ENCODE data around the gene CENPM.

DNA sequence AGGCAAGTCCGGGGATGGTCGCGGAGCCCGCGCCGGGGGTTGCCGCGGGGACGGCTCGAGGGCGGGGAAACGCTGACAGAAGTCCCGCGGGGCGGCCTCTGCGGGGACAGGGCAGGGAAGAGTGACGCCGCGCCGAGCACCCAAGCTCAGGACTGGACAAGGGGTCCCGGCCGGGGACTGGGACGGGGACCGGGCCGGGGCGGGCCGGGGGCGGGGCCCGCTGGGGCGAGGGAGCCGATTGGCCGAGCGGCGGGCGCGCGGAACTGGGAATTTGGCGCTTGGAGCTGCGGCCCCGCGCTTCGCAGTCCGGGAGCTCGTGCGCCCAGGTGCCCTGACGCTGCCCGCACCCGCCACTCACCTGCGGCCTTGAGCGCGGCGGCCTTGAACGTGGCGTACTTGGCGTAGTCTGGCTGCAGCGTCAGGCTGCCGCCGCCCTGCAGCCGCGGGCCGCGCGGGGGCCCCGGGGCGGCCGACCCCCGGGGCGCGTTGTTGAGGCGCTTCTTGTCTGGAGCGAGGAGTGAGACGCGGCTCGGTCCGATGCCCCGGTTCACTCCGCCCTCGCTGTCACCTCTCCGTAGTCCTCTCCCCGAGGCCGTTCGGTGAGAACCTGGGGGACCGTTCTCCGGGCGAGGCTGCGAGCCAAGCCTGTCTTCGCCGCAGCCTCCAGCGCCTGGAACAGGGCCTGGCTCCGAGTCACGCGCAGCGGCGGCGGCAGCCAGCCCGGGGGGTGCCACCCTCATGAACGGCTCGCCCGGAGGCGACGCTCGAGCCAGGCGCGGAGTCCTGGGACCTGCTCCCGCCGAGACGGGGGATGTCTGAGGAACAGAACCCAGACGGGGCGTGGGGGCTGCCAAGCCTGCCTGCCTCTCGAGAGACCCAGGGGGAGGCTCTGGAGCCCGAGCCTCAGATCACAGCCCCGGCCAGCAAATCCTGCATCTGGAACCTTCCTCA, 36.6 kb downstream of the CENPM start:
- TF ChIP-seq CTCF (IDR thresholded peaks at IDR 0.05; ENCODE audit: insufficient read depth, low read length, poor library complexity, severe bottlenecking) (no peak), EZH2phosphoT487 (conservative IDR thresholded peaks at IDR 0.05; ENCODE audit: low read length) (0 out of 2 replicates have a peak, but pooled peaks have one; percentile 86)

Data from SU-DHL-6 (cell line).